HEK293 (cell line): ENCODE results near the gene DUSP2.

ENCODE experiments used
- CTCF ChIA-PET: fragments of 350-600 bp; formaldehyde crosslinking; extraction: SDS; loops from one replicate; lab custom pipeline; 2021; ENCODE audit warnings: antibody characterized with exemption; lab: Yijun Ruan, JAX
- POLR2A ChIA-PET: fragments of 300-600 bp; formaldehyde crosslinking; extraction: SDS; loops from one replicate; lab custom pipeline; 2020; ENCODE audit warnings: antibody characterized with exemption, inconsistent platforms; lab: Yijun Ruan, JAX
- H3K27ac ChIP-seq: fragments of 200-500 bp; sonication (Bioruptor generic); 2 replicates; pipeline ENCODE4 v1.5.1; 2014; ENCODE audit warnings: low read depth, low read length, control low read depth, inconsistent platforms; ENCODE audit errors: extremely low read depth
- H3K36me3 ChIP-seq, 2 experiments: fragments of 200-500 bp in 1 of 2; sonication (Bioruptor generic) in 1 of 2; 1 replicate in 1 of 2; 2 replicates in 1 of 2; pipeline ENCODE4 v1.5.1; 2014 to 2017; ENCODE audit warnings: inconsistent platforms in 2 of 2, low read length in 2 of 2; ENCODE audit not compliant: control insufficient read depth in 2 of 2, insufficient read depth in 1 of 2
- H3K4me1 ChIP-seq: fragments of 200-500 bp; sonication (Bioruptor generic); 2 replicates; pipeline ENCODE4 v1.5.1; 2014; ENCODE audit warnings: mild to moderate bottlenecking, low read length, inconsistent platforms; ENCODE audit not compliant: control insufficient read depth, insufficient read depth
- H3K4me3 ChIP-seq: 2 replicates; pipeline ENCODE4 v1.5.1; 2011; ENCODE audit warnings: low read depth, mild to moderate bottlenecking, control low read depth, low read length, moderate library complexity
- H3K9me3 ChIP-seq: fragments of 200-500 bp; sonication (Bioruptor generic); 2 replicates; pipeline ENCODE4 v1.5.1; 2014; ENCODE audit warnings: low read depth, low read length, inconsistent platforms; ENCODE audit not compliant: control insufficient read depth, insufficient read depth
- KLF17 ChIP-seq: fragments of 450-650 bp; formaldehyde crosslinking; IDR thresholded peaks from 2 replicates; pipeline ENCODE4 v1.5.1; 2016; ENCODE audit warnings: missing biosample characterization, missing genetic modification characterization
- KLF8 ChIP-seq: fragments of 450-650 bp; formaldehyde crosslinking; IDR thresholded peaks from 2 replicates; pipeline ENCODE4 v1.5.1; 2016; ENCODE audit warnings: missing biosample characterization, missing genetic modification characterization
- OSR2 ChIP-seq: fragments of 450-650 bp; formaldehyde crosslinking; IDR thresholded peaks from 2 replicates; pipeline ENCODE4 v1.5.1; 2016; ENCODE audit warnings: missing biosample characterization, missing genetic modification characterization
- SETDB1 ChIP-seq: IDR thresholded peaks from one replicate; pipeline ENCODE4 v1.6.1; 2017; ENCODE audit warnings: mild to moderate bottlenecking, low read length, moderate library complexity, mixed read lengths; ENCODE audit not compliant: insufficient read length
- TRIM28 ChIP-seq: IDR thresholded peaks from 2 replicates; pipeline ENCODE4 v1.6.1; 2011; ENCODE audit warnings: low read length, control low read depth, borderline replicate concordance
- WT1 ChIP-seq: fragments of 450-650 bp; formaldehyde crosslinking; IDR thresholded peaks from 2 replicates; pipeline ENCODE4 v1.5.1; 2016; ENCODE audit warnings: missing biosample characterization, missing genetic modification characterization
- ZBTB17 ChIP-seq: fragments of 450-650 bp; formaldehyde crosslinking; IDR thresholded peaks from 2 replicates; pipeline ENCODE4 v1.5.1; 2016; ENCODE audit warnings: missing biosample characterization, missing genetic modification characterization
- ZBTB20 ChIP-seq: fragments of 450-650 bp; formaldehyde crosslinking; IDR thresholded peaks from 2 replicates; pipeline ENCODE4 v1.5.1; 2016; ENCODE audit warnings: missing biosample characterization, missing genetic modification characterization
- ZBTB26 ChIP-seq: fragments of 450-650 bp; formaldehyde crosslinking; optimal IDR thresholded peaks from 2 replicates; pipeline ENCODE3; 2016; ENCODE audit warnings: missing biosample characterization, mild to moderate bottlenecking, missing genetic modification characterization
- ZFP3 ChIP-seq: fragments of 450-650 bp; formaldehyde crosslinking; IDR thresholded peaks from 2 replicates; pipeline ENCODE4 v1.5.1; 2016; ENCODE audit warnings: low read depth, missing biosample characterization, missing genetic modification characterization
- ZNF10 ChIP-seq: fragments of 450-650 bp; formaldehyde crosslinking; IDR thresholded peaks from 2 replicates; pipeline ENCODE4 v1.5.1; 2017; ENCODE audit warnings: missing biosample characterization, missing genetic modification characterization
- ZNF157 ChIP-seq: fragments of 450-650 bp; formaldehyde crosslinking; IDR thresholded peaks from 2 replicates; pipeline ENCODE4 v1.5.1; 2016; ENCODE audit warnings: missing biosample characterization, missing genetic modification characterization
- ZNF274 ChIP-seq, 2 experiments: fragments of 200-500 bp in 1 of 2; fragments of 450-650 bp in 1 of 2; sonication (Bioruptor generic) in 1 of 2; formaldehyde crosslinking in 1 of 2; IDR thresholded peaks; 2 replicates each; pipeline versions ENCODE4 v1.5.1 to v1.6.1; 2014 to 2016; ENCODE audit warnings: borderline replicate concordance in 1 of 2, inconsistent platforms in 1 of 2, low read length in 1 of 2, missing biosample characterization in 1 of 2, missing genetic modification characterization in 1 of 2
- ZNF366 ChIP-seq: fragments of 450-650 bp; formaldehyde crosslinking; conservative IDR thresholded peaks from 2 replicates; pipeline ENCODE4 v1.5.1; 2016; ENCODE audit warnings: missing biosample characterization, missing genetic modification characterization
- ZNF549 ChIP-seq: fragments of 450-650 bp; IDR thresholded peaks from 2 replicates; pipeline ENCODE4 v1.5.1; 2018; ENCODE audit warnings: missing biosample characterization, missing genetic modification characterization, mild to moderate bottlenecking, inconsistent platforms, moderate library complexity
- ZNF629 ChIP-seq: fragments of 450-650 bp; formaldehyde crosslinking; IDR thresholded peaks from 2 replicates; pipeline ENCODE4 v1.5.1; 2017; ENCODE audit warnings: missing biosample characterization, missing genetic modification characterization
- ZNF654 ChIP-seq: fragments of 450-650 bp; formaldehyde crosslinking; IDR thresholded peaks from 2 replicates; pipeline ENCODE4 v1.5.1; 2016; ENCODE audit warnings: low read depth, missing biosample characterization, missing genetic modification characterization
- ZNF658 ChIP-seq: fragments of 450-650 bp; formaldehyde crosslinking; IDR thresholded peaks from 2 replicates; pipeline ENCODE4; 2016; ENCODE audit warnings: missing biosample characterization, missing genetic modification characterization
- ZNF776 ChIP-seq: fragments of 450-650 bp; formaldehyde crosslinking; IDR thresholded peaks from 2 replicates; pipeline ENCODE4 v1.5.0; 2017; ENCODE audit warnings: missing biosample characterization, missing genetic modification characterization, borderline replicate concordance
- ZNF837 ChIP-seq: fragments of 450-650 bp; formaldehyde crosslinking; IDR thresholded peaks from 2 replicates; pipeline ENCODE4 v1.5.1; 2016; ENCODE audit warnings: missing biosample characterization, missing genetic modification characterization
- ZSCAN30 ChIP-seq: fragments of 450-650 bp; IDR thresholded peaks from 2 replicates; pipeline ENCODE4 v1.5.1; 2018; ENCODE audit warnings: missing biosample characterization, mild to moderate bottlenecking, missing genetic modification characterization, moderate library complexity
- TF ChIP-seq, protein P1 (sequence below): fragments of 450-650 bp; formaldehyde crosslinking; IDR thresholded peaks from 2 replicates; pipeline ENCODE4 v1.5.1; 2016; ENCODE audit warnings: missing biosample characterization, missing genetic modification characterization
- TF ChIP-seq, protein P2 (sequence below): fragments of 450-650 bp; formaldehyde crosslinking; IDR thresholded peaks from 2 replicates; pipeline ENCODE4 v1.5.1; 2016; ENCODE audit warnings: missing biosample characterization, missing genetic modification characterization

The DUSP2 gene

DNA sequence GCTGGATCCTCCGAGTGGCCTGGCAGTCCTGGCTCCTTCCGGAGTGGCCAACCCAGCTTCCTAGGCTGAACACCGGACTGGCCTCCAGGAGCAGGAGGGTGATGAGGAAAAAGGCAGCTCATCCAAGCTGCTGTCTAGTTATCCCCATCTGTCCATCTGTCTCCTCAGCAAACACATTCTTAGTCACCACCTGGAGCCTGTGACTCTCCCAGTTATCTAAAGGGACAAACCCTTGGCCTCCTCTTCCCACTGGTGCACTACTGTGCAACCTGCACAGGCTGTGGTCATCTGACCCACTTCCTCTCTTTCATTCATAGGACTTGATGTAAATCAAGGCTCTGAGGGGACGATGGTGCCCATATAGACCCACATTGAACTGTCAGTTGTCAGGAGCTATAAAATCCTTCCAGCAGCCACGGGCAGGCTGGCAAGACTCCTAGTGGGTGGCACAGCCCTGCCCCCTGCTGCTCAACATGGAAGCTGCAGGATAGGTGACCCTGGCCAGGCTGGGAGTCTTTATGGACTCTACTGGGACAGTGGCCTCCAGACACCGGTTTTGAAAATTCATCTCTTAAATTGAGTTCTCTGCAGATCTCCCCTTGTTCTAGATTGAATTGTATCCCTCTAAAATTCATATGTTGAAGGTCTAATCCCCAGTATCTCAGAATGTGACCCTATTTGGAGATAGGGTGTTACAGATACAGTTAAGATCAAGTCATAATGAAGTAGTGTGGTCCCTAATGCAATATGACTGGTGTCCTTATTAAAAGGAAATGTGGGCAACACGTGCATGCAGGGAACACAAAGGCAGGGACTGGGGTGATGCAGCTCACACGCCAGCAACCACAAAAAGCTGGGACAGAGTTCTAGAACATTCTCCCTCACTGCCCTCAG, 29.3 kb upstream of the DUSP2 start:
- no peak overlapping the region for H3K27ac ChIP-seq
- no peaks in the 10 kb centered on the region for H3K36me3 ChIP-seq
- H3K9me3 ChIP-seq, result no peaks in the 10 kb centered on the region
- CTCF ChIA-PET, result interaction anchor here (0.6 to 7.2 kb wide), 42 partner anchors 8 to 451 kb away, joined by 3 to 142 read pairs (median 4); partner anchors contain the start of genes ANKRD36C, ASTL, DUSP2 and STARD7
- no peaks in the 10 kb centered on the region for H3K4me1 ChIP-seq
- H3K4me3 ChIP-seq, result no peak overlapping the region
- TF ChIP-seq ZBTB26 (tag by site-specific recombination) (no peak), ZSCAN30 (tag by site-specific recombination) (peak; percentile 83), ZNF654 (peak; percentile 54), ZBTB17 (tag by site-specific recombination) (0 out of 2 replicates have a peak, but pooled peaks have one; percentile 13)
- TF ChIP-seq, protein P1, sequence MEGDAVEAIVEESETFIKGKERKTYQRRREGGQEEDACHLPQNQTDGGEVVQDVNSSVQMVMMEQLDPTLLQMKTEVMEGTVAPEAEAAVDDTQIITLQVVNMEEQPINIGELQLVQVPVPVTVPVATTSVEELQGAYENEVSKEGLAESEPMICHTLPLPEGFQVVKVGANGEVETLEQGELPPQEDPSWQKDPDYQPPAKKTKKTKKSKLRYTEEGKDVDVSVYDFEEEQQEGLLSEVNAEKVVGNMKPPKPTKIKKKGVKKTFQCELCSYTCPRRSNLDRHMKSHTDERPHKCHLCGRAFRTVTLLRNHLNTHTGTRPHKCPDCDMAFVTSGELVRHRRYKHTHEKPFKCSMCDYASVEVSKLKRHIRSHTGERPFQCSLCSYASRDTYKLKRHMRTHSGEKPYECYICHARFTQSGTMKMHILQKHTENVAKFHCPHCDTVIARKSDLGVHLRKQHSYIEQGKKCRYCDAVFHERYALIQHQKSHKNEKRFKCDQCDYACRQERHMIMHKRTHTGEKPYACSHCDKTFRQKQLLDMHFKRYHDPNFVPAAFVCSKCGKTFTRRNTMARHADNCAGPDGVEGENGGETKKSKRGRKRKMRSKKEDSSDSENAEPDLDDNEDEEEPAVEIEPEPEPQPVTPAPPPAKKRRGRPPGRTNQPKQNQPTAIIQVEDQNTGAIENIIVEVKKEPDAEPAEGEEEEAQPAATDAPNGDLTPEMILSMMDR (tag by site-specific recombination), result peak; percentile 65
- TF ChIP-seq, all 188 proteins: peak for 4
- POLR2A ChIA-PET, result interaction anchor here (0.6 to 1.1 kb wide), 4 partner anchors 34 to 182 kb away, joined by 3 to 8 read pairs (median 4); partner anchors contain the start of genes ASTL and STARD7

DNA sequence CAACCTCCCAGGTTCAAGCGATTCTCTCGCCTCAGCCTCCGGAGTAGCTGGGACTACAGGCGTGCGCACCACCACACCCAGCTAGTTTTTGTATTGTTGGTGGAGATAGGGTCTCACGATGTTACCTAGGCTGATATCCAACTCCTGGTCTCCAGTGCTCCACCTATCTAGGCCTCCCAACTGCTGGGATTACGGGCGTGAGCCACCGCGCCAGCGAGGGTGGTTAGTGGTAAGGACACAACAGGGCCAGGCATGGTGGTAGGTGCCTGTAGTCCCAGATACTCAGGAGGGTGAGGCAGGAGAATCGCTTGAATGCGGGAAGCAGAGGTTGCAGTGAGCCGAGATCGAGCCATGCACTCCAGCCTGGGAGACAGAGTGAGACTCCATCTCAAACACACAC, 26.6 kb upstream of the DUSP2 start:
- H3K27ac ChIP-seq, result no peak overlapping the region
- TF ChIP-seq ZBTB20 (tag by site-specific recombination) (no peak), ZNF157 (no peak), ZNF549 (tag by site-specific recombination) (no peak), ZNF776 (no peak), SETDB1 (no peak)
- ChIA-PET CTCF (no interaction called here), POLR2A (no interaction called here)
- no peaks in the 10 kb centered on the region for H3K9me3 ChIP-seq
- no peaks in the 10 kb centered on the region for H3K36me3 ChIP-seq
- H3K4me3 ChIP-seq, result no peak overlapping the region
- H3K4me1 ChIP-seq, result no peaks in the 10 kb centered on the region

- H3K9me3 ChIP-seq, result no peaks in the 10 kb centered on the region
- H3K4me3 ChIP-seq, result no peak overlapping the region
- ChIA-PET CTCF (interaction anchor here (0.7 kb wide), 1 partner anchor 74 kb away, joined by 7 read pairs; no protein-coding TSS in a partner anchor), POLR2A (no interaction called here)
- H3K27ac ChIP-seq, result no peak overlapping the region
- no peaks in the 10 kb centered on the region for H3K36me3 ChIP-seq
- no peaks in the 10 kb centered on the region for H3K4me1 ChIP-seq
- TF ChIP-seq ZNF10 (tag by site-specific recombination) (no peak), ZFP3 (tag by site-specific recombination) (no peak), TRIM28 (no peak), ZNF366 (no peak), ZNF629 (tag by site-specific recombination) (no peak), ZNF274 (IDR thresholded peaks at IDR 0.05; ENCODE audit: low read length) (no peak), ZNF274 (tag by site-specific recombination; IDR thresholded peaks at IDR 0.05; ENCODE audit: borderline replicate concordance) (no peak), ZNF837 (tag by site-specific recombination) (no peak), ZNF658 (tag by site-specific recombination) (no peak), ZNF776 (no peak), OSR2 (tag by site-specific recombination) (no peak), KLF17 (no peak), KLF8 (no peak), WT1 (tag by site-specific recombination) (no peak)
- TF ChIP-seq, protein P1 (tag by site-specific recombination), result no peak
- TF ChIP-seq, protein P2, sequence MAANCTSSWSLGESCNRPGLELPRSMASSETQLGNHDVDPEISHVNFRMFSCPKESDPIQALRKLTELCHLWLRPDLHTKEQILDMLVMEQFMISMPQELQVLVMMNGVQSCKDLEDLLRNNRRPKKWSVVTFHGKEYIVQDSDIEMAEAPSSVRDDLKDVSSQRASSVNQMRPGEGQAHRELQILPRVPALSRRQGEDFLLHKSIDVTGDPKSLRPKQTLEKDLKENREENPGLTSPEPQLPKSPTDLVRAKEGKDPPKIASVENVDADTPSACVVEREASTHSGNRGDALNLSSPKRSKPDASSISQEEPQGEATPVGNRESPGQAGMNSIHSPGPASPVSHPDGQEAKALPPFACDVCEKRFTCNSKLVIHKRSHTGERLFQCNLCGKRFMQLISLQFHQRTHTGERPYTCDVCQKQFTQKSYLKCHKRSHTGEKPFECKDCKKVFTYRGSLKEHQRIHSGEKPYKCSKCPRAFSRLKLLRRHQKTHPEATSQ (tag by site-specific recombination), result no peak
Measured at GRCh38 chr2:96170626-96171025, 25.4 kb upstream of the DUSP2 start.
